ENCODE measurements around the gene CUL3.

GRCh38 chr2:224440988-224441387, 144.2 kb downstream of the CUL3 start:
- TF ChIP-seq CTCF (IDR thresholded peaks at IDR 0.05 in 2 of 3, conservative IDR thresholded peaks at IDR 0.05 in 1 of 3; ENCODE audit: borderline replicate concordance in 1 of 3, insufficient read depth in 1 of 3, low read depth in 2 of 3, low read length in 2 of 3) = no peak
- no peak for TF ChIP-seq POLR2AphosphoS5 (IDR thresholded peaks at IDR 0.05; ENCODE audit: low read depth, low read length)
- TF ChIP-seq POLR2A (IDR thresholded peaks at IDR 0.05; ENCODE audit: borderline replicate concordance, extremely low read depth, insufficient read depth, insufficient read length) = no peak
- TF ChIP-seq SP1 (IDR thresholded peaks at IDR 0.05; ENCODE audit: low read depth) = no peak
- TF ChIP-seq SIN3A (IDR thresholded peaks at IDR 0.05; ENCODE audit: low read depth) = no peak
- TF ChIP-seq MAX (IDR thresholded peaks at IDR 0.05) = no peak
- TF ChIP-seq EZH2 (IDR thresholded peaks at IDR 0.05) = no peak
- TF ChIP-seq REST (IDR thresholded peaks at IDR 0.05; ENCODE audit: low read depth) = no peak
- no peak for TF ChIP-seq RAD21 (IDR thresholded peaks at IDR 0.05; ENCODE audit: low read depth)
- TF ChIP-seq EZH2phosphoT487 (IDR thresholded peaks at IDR 0.05; ENCODE audit: borderline replicate concordance) = no peak
- TF ChIP-seq JUND (IDR thresholded peaks at IDR 0.05) = no peak
- no peak for TF ChIP-seq FOSL1 (IDR thresholded peaks at IDR 0.05; ENCODE audit: low read depth)
- TF ChIP-seq YY1 (IDR thresholded peaks at IDR 0.05; ENCODE audit: extremely low read depth, insufficient replicate concordance, low read depth, low read length) = no peak
- TF ChIP-seq ZNF274 (IDR thresholded peaks at IDR 0.05; ENCODE audit: low read depth, low read length) = no peak
